ENCODE measurements around the gene TRDMT1.

DNA sequence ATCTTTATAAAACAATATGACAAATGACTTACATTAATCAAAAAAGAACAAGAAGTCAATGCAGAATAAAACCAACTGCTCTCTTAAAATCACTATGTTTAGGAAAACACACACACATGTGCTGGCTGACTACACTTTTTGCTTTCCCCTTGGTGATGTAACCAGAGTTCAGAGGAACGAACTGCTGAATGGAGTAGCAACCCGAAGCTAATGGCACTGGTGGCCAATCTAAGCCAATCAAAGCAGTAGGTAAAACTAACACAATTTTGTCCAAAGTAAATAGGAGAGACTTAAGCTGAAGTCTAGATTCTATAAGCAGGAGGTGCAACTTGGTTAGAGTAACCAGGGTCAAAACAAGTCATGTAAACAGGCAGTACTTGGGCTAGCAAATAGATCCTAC is 38.6 kb downstream of the TRDMT1 start:
- TF ChIP-seq CTCF (conservative IDR thresholded peaks at IDR 0.05; ENCODE audit: low read length) (no peak), EZH2phosphoT487 (IDR thresholded peaks at IDR 0.05; ENCODE audit: borderline replicate concordance, low read depth, low read length) (no peak)
